HG03565 (cell line): ENCODE results near the gene HIP1R.
"Not testable (repeated sequence)": the region's sequence is repeated elsewhere in the genome, so short reads cannot be mapped to it uniquely, and the experiment has no call there.

Source experiments
- ATAC-seq: cut with Tn5 transposase; IDR thresholded peaks from one replicate; pipeline ENCODE4 v1.9.1; 2021; ENCODE audit warnings: mild to moderate bottlenecking, moderate library complexity; ENCODE audit not compliant: unreplicated experiment

The HIP1R gene

GRCh38 chr12:122893208-122894153 is 58.2 kb downstream of the HIP1R start:
- no peak for ATAC-seq

GRCh38 chr12:122894193-122895121 is 59.2 kb downstream of the HIP1R start:
- no peak for ATAC-seq

- ATAC-seq = no peak
These were observed 60.1 kb downstream of the HIP1R start for GRCh38 chr12:122895320-122895703.

GRCh38 chr12:122895704-122896636 is 60.7 kb downstream of the HIP1R start, which contains the start of gene VPS37B:
Gene VPS37B, minus strand, starts transcription at chr12:122896124. Its CDS starts 62 bp downstream, at chr12:122896062.
- peak; percentile 64 for ATAC-seq

- ATAC-seq = no peak
These were observed 61.4 kb downstream of the HIP1R start for GRCh38 chr12:122896662-122897061.

- ATAC-seq = no peak
These were observed 64.6 kb downstream of the HIP1R start for GRCh38 chr12:122899887-122900286.

- no peak for ATAC-seq
These were observed 67.8 kb downstream of the HIP1R start for GRCh38 chr12:122902854-122903692.

GRCh38 chr12:122903693-122904034 is 68.4 kb downstream of the HIP1R start:
- no peak for ATAC-seq

- ATAC-seq = not testable (repeated sequence)
These were observed 70.0 kb downstream of the HIP1R start for GRCh38 chr12:122905258-122905657.

GRCh38 chr12:122908915-122909314 is 73.7 kb downstream of the HIP1R start:
- no peak for ATAC-seq

GRCh38 chr12:122909442-122910288 is 74.4 kb downstream of the HIP1R start:
- ATAC-seq = no peak
